ENCODE results near the gene FNDC10.
"Not testable (repeated sequence)": the region's sequence is repeated elsewhere in the genome, so short reads cannot be mapped to it uniquely, and the experiment has no call there.

- TF ChIP-seq GATA2 (IDR thresholded peaks at IDR 0.05; ENCODE audit: insufficient read depth, insufficient read length, low read depth, low read length); EZH2 (IDR thresholded peaks at IDR 0.05; ENCODE audit: borderline replicate concordance, low read depth, low read length, severe bottlenecking): not testable (repeated sequence)
Measured at GRCh38 chr1:1640711-1641461, 41.0 kb upstream of the FNDC10 start.

All from endothelial cell of umbilical vein (primary cell).